HG02759 (cell line): ENCODE data around the gene IGSF21.

ENCODE experiments used
- ATAC-seq: cut with Tn5 transposase; IDR thresholded peaks from one replicate; pipeline ENCODE4 v1.9.1; 2021; ENCODE audit warnings: mild to moderate bottlenecking, moderate library complexity; ENCODE audit not compliant: unreplicated experiment

Gene IGSF21

GRCh38 chr1:18094096-18094495 is 13.5 kb upstream of the IGSF21 start:
- no peak for ATAC-seq

GRCh38 chr1:18097206-18097605 is 10.4 kb upstream of the IGSF21 start:
- ATAC-seq = no peak

DNA sequence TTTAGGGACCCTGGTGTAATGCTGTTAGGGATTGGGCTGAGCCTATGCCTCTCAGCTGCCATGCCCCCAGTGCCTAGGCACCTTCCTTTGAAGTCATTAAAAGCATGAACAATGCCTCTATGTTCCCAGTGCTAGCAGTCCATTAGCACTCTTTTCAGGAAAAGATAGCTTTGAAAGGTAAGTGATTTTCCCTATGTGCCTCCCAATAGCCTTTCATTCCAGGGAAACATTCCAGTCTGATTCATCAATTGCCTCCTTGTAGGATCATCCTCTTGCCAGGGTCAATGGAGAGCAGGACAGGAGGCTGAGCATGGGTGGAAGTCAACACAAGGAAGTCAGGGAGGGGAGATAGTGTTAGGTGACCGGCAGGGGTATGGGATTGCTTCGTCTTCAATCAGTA is 8.6 kb upstream of the IGSF21 start:
- no peak for ATAC-seq

GRCh38 chr1:18100060-18100459 is 7.5 kb upstream of the IGSF21 start:
- ATAC-seq = no peak

DNA sequence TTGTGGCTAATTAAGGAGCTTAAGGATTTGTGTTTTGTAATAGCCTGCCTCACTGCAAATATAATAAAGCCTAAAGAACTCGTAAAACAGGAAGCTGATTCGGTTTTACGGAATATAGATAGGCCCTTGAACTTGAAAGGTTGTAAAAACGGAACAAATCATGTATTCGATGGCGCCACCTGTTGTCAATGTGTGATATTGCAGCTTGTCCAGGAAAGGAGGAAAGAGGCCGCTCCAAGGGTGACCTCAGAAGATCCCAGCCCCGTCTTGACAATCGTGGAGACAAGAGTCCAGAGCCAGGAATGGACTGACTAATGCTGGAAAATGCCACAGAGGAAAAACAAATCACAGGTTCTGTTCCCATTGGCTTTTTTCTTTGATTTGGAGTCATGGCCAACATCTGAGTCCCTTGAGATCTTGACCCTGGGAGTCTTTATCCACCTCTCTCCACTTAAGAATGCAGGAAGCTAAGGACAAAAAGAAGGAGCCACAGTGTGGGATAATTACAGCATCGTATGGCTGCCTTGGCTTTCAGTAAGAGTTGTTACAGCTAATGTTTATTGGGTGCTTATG is 7.0 kb upstream of the IGSF21 start:
- ATAC-seq = no peak

GRCh38 chr1:18101508-18101907 is 6.1 kb upstream of the IGSF21 start:
- ATAC-seq = no peak

DNA sequence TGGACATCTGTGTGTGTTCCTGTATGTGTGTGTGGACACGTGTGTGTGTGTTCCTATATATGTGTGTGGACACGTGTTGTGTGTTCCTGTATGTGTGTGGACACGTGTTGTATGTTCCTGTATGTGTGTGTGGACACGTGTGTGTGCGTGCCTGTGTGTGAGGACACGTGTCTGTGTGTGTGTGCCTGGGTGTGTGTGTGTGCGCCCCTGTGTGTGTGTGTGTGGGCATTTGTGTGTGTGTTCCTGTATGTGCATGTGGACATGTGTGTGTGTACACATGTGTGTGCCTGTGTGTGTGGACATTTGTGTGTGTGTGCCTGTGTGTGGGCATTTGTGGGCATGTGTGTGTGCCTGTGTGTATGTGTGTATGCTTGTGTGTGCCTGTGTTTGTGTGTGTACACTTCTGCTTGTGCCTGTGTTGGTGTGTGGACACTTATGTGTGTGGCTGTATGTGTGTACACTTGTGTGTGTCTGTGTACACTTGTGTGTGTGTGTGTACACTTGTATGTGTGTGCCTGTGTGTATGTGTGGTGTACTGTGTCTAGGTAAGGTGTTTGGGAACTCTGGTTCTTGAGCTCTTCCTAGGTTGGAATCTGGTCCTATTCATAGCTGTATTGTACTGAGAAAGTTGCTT is 3.7 kb upstream of the IGSF21 start:
- no peak for ATAC-seq

DNA sequence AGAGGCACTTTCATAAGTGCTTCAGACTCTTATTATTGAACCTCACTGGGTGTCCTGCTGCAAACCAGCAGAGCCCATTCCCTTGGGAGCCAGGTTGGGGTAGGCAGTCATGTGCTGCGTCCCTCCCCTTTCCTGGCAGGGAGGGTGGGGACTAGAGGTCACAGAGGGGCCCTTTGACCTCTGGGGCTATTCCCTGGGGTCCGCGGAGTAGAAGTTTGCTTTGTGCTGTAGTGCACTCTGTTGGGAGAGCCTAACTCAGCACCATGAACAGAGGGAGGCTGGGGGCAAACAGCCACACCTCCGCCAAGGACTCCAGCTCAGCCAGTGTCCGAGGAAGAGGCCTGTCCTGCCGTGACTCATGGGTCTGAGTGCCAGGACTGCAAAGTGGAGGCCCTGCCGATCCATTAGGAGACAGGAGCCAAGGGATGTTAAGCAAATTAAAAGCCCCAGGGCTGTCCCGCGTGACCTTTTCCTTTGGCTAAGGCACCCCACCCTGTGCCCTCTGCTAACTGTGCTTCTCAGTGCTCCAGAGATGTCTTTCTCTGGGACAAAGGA is 3.0 kb upstream of the IGSF21 start:
- ATAC-seq = no peak

DNA sequence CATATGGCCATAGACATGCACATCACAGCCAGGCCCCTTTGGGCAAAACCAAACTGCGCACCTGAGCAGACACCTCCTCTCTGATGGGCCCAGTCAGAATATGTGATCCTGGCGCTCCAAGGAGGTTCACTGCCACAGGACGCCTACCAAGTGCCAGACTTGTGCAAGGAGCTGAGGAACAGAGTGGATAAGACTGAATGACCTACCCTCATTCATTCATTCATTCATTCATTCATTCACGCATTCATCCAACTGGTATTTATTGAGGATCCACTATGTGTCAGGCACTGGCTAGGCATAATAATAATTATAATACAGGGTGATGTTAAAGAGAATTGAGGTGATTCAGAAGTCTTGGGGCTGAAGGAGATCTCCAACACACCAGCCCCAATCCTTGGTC is 2.4 kb upstream of the IGSF21 start:
- ATAC-seq = no peak

GRCh38 chr1:18108299-18109057 is 880 bp downstream of the IGSF21 start:
- no peak for ATAC-seq

DNA sequence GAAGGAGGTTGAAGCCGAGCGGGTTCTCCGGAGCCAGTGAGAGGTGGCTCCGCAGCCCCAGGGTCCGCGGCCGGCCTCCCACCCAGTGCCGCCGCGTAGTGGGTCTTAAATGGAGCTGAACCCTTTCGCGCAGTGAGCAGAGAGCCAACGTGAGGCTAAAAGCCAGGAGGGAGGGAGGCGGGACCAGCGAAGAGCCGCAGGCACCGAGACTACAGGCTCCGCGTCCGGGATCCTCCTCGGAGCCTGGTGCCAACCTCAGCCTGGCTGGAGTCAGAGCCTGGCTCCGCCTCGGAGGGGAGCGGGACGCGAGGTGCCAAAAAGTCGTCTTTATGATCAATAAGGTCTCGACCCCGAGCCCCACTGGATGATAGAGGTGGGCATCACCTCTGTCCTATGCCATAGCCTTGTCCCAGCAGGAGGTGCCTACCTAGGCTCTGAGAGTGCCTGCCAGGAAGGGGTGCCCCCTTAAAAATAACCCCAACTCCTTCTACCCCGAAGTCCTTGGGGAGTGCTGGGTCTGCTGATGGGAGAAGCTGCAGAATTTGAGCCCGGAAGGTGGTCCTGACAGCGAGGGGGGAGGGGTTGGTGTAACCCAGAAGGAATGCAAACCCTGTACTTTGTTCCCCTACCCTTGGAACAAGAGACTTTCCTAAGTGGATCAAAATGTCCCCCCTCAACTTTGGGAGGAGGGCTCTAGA is 1.6 kb downstream of the IGSF21 start:
- no peak for ATAC-seq

- no peak for ATAC-seq
Measured at GRCh38 chr1:18109756-18110597, 2.4 kb downstream of the IGSF21 start.

DNA sequence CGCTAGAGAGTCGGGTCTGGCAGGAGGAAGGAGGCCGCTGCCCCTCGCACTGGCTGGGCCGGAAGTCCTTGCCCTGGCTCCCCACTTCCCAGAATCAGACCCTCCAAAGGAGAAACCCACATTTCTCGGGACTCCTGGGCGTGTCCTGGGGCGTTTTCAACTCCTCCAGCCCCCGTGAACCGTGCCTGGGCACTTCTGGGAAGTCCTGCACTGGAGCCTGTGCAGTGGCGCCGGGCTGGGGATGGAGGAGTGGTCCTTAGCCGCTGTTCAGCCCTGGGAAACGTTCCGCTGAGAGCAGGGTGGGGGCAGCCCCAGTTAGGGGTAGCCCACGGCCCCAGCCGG is 3.0 kb downstream of the IGSF21 start:
- ATAC-seq = no peak

DNA sequence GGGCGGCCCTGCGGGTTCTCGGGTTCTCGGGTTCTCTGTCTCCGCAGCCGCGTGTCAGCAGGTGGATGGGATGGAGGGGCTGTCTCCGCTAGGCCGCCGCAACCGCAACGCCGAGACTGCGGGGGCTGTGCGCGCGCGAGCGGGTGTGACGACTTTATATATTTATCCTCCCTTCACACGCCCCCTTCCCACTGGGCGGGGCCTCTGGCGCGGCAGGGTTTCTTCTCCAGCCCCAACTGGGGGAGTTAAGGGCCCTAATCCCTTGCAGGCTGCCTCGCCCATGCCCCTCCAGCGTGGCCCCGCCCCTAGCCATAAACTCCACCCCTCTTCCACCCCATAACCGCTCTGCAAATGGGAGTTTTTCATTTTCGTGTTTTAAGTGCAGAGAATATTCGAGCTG is 3.4 kb downstream of the IGSF21 start:
- no peak for ATAC-seq

GRCh38 chr1:18111605-18112297 is 4.2 kb downstream of the IGSF21 start:
- ATAC-seq = no peak

DNA sequence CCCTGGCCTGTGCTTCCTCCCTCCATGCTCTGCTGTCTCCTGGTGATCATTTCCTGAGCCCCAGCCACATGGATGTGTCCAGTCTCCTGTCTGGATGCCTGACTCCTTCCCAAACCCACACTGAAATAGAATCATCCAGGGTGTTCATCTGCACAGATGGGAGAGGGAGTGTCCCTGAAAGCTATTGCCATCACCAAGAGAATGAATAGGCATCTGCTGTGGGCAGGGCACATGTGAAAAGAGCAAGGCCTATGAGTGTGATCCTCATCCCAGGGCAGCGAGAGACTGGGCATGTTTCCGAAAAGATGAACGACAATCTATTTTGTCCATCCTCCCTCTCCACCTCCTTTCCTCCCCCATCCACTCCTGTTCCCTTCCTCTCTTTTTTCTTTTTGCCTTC is 5.0 kb downstream of the IGSF21 start:
- ATAC-seq = no peak

DNA sequence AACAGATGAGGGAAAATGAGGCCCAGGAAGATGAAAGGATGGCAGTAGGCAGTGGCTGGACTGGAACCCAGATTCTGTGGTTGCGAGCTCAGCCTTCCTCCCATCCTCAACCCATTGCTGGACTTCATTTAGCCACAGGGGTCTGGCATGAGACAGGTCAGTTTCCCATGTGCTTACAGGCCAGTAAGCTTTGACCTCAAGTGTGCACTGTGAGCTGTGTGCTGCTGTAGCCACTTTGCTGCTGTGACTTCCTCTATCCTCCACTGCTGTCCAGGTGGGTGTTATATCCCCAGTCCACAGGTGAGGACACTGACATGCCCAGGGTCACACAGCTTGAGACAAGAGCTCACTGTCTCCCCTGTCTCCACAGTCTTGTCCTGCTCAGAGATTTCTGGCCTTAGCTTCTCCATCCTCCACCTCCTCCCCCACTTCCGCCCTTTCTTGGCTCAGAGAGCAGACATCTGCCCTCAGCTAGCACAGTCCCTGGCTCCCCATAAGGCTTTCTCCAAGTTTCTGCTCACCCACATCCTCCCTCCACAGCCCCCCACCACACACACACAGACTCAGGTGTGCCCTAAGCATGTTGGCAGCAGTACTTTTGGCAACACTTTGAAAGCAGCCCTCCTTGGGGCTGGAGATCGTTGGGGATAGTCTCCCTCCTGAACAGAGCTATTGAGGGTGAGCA is 7.3 kb downstream of the IGSF21 start:
- ATAC-seq = no peak

DNA sequence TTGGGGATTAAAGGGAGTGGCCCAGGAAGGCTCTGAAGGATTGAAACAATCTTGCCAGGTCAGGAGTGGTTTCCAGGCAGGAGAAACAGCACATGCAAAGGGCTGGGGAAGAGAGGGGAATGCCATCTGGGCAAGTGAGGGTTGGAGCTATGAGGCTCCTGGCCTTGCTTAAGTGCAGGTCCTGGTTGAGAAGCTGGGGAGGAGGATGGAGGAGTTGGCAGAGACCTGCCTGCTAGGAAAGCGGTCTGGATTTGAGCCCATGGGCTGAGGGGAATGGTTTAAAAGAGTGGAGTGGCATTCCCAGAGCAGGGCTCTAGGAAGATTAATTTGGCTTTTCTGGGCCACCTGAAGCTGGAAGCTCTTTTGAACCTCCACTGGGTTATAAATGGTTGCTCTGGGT is 9.2 kb downstream of the IGSF21 start:
- no peak for ATAC-seq

- no peak for ATAC-seq
Measured at GRCh38 chr1:18118078-18118477, 10.5 kb downstream of the IGSF21 start.

GRCh38 chr1:18118491-18118890 is 10.9 kb downstream of the IGSF21 start:
- no peak for ATAC-seq
